AG09319 (cell line): Measurements from ENCODE around the gene NXN.

Experiments used
- DNase-seq: peaks from one replicate; pipeline ENCODE4 v3.0.0-alpha.2; 2010; ENCODE audit warnings: low read depth; ENCODE audit errors: extremely low read depth
- CTCF ChIP-seq: IDR thresholded peaks from 2 replicates; pipeline ENCODE4 v1.5.1; 2011; ENCODE audit warnings: low read depth, mild to moderate bottlenecking, inconsistent platforms, low read length, moderate library complexity

NXN gene

GRCh38 chr17:850851-851763 is 128.5 kb downstream of the NXN start:
- DNase-seq, result no peak
- no peak for TF ChIP-seq CTCF

GRCh38 chr17:850086-850850 is 129.3 kb downstream of the NXN start:
- no peak for TF ChIP-seq CTCF
- no peak for DNase-seq

GRCh38 chr17:848402-848801 is 131.2 kb downstream of the NXN start:
- DNase-seq, result no peak
- TF ChIP-seq CTCF, result no peak

GRCh38 chr17:846901-847843 is 132.4 kb downstream of the NXN start:
- no peak for TF ChIP-seq CTCF
- no peak for DNase-seq

- no peak for DNase-seq
- no peak for TF ChIP-seq CTCF
Observed at GRCh38 chr17:841313-841712, 138.3 kb downstream of the NXN start.

- DNase-seq, result no peak
- TF ChIP-seq CTCF, result no peak
Observed at GRCh38 chr17:838486-838885, 141.1 kb downstream of the NXN start.
